DMS153 treated with DMSO at 0.1 percent for 48 hours (cell line): ENCODE results near the gene CADM3.
A peak's percentile ranks its signal among the peaks of the same experiment; 100 is the strongest.

Source experiments
- DNase-seq: peaks from one replicate; lab custom pipeline; 2025; ENCODE audit not compliant: unreplicated experiment; lab: John Stamatoyannopoulos, UW

Gene CADM3

GRCh38 chr1:159172614-159173291 lies 1.3 kb downstream of the CADM3 start:
- no peak for DNase-seq

GRCh38 chr1:159173320-159173719 lies 1.9 kb downstream of the CADM3 start:
- no peak for DNase-seq

- no peak for DNase-seq
These were observed 4.2 kb downstream of the CADM3 start for GRCh38 chr1:159175571-159175970.

- no peak for DNase-seq
These were observed 6.0 kb downstream of the CADM3 start for GRCh38 chr1:159177272-159177907.

GRCh38 chr1:159179906-159180305 lies 8.5 kb downstream of the CADM3 start:
- DNase-seq: no peak

- DNase-seq: no peak
These were observed 9.1 kb downstream of the CADM3 start for GRCh38 chr1:159180516-159180915.

GRCh38 chr1:159181328-159182024 lies 10.1 kb downstream of the CADM3 start:
- DNase-seq: no peak

- no peak for DNase-seq
These were observed 12.8 kb downstream of the CADM3 start for GRCh38 chr1:159184201-159184600.

GRCh38 chr1:159185121-159185520 lies 13.7 kb downstream of the CADM3 start:
- no peak for DNase-seq

GRCh38 chr1:159187033-159187432 lies 15.6 kb downstream of the CADM3 start:
- no peak for DNase-seq

GRCh38 chr1:159187647-159188374 lies 16.4 kb downstream of the CADM3 start:
- no peak for DNase-seq

GRCh38 chr1:159188375-159188788 lies 17.0 kb downstream of the CADM3 start:
- peak; percentile 15 for DNase-seq

- no peak for DNase-seq
These were observed 19.0 kb downstream of the CADM3 start for GRCh38 chr1:159190441-159190840.

- no peak for DNase-seq
These were observed 25.1 kb downstream of the CADM3 start for GRCh38 chr1:159196543-159196942.

GRCh38 chr1:159197561-159198557 lies 26.4 kb downstream of the CADM3 start:
- DNase-seq: peak; percentile 45

- DNase-seq: no peak
These were observed 28.5 kb downstream of the CADM3 start for GRCh38 chr1:159199901-159200300.

- no peak for DNase-seq
These were observed 29.4 kb downstream of the CADM3 start for GRCh38 chr1:159200769-159201168.

- DNase-seq: no peak
These were observed 30.2 kb downstream of the CADM3 start for GRCh38 chr1:159201642-159202041.

- no peak for DNase-seq
These were observed 32.2 kb downstream of the CADM3 start for GRCh38 chr1:159203610-159204009.
